Keratinocyte (primary cell): Measurements from ENCODE around the gene PMEPA1.

Source experiments
- CTCF ChIP-seq, 3 experiments: IDR thresholded peaks in 1 of 3; conservative IDR thresholded peaks in 1 of 3; optimal IDR thresholded peaks in 1 of 3; 2 replicates in 2 of 3; 3 replicates in 1 of 3; pipeline versions ENCODE3 to v1.5.1; 2011; ENCODE audit warnings: low read length in 3 of 3, mild to moderate bottlenecking in 3 of 3, moderate library complexity in 2 of 3, control low read depth in 1 of 3, inconsistent platforms in 1 of 3; ENCODE audit not compliant: insufficient read depth in 2 of 3; ENCODE audit errors: extremely low read depth in 1 of 3
- EZH2 ChIP-seq: IDR thresholded peaks from one replicate; pipeline ENCODE4 v1.6.1; 2012; ENCODE audit warnings: inconsistent platforms, mild to moderate bottlenecking, low read length, moderate library complexity

- no peak for TF ChIP-seq CTCF (optimal IDR thresholded peaks at IDR 0.05 in 1 of 3, IDR thresholded peaks at IDR 0.05 in 1 of 3, conservative IDR thresholded peaks at IDR 0.05 in 1 of 3; ENCODE audit: extremely low read depth in 1 of 3, insufficient read depth in 2 of 3, low read length in 3 of 3)
- TF ChIP-seq EZH2, result no peak
Observed at GRCh38 chr20:57669632-57670031, 40.2 kb downstream of the PMEPA1 start.
